Pulmonary artery endothelial cell (primary cell): Measurements from ENCODE around the gene FADS1. TPM values are rescaled to one million over a fixed set of nuclear protein-coding genes. Genes with fewer than 3 reads are reported as not detected.

Experiments used
- DNase-seq: peaks from one replicate; pipeline ENCODE4 v3.0.0-alpha.2; 2011; ENCODE audit warnings: low read depth, low spot score
- total RNA-seq: library from RNA; depleted of rRNA; stranded (reverse); fragments of >200 nt; gene quantifications from 2 replicates; pipeline ENCODE4 v1.2.3, GENCODE V29; 2014

The FADS1 gene
- total RNA-seq, 1 donor from 2014 or later: 58.9 TPM

- DNase-seq: no peak
These were observed 54.0 kb downstream of the FADS1 start for GRCh38 chr11:61762798-61763197.

GRCh38 chr11:61762223-61762615 lies 54.6 kb downstream of the FADS1 start:
- no peak for DNase-seq

DNA sequence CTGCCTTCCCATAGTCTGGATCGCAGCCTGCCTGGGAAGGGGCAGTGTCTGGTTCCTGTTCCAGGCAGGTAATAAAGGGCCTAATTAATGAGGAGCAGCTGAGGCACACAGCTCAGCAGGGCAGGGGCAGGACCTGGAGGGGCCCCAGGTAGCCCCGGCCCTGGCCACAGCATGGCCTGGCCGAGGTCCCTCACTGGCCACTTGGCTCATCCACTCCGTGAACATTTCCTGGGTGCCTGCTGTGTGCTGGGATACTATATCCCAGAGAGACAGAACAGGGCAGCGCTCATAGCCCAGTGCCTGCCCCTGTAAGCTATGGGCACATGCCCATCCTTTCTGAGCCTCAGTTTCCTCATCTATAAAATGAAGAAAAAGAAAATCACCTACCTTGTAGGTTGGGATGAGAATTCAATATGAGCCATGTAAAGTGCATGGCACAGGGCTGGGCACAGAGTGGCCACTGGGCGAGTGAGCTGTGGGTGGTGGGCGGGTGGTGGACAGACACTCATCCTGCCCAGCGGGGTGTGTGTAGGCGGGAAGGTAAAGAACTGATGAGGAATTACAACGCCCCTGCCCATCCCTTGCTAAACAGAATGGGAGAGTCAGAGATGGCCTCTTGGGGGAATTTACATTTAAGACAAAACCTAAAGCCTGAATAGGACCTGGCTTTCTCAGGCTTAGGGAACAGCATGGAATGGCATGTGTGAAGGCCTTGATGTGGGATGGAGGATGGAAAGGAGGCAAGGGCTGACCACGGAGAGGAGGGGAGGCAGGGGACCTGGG lies 55.2 kb downstream of the FADS1 start:
- DNase-seq: no peak

DNA sequence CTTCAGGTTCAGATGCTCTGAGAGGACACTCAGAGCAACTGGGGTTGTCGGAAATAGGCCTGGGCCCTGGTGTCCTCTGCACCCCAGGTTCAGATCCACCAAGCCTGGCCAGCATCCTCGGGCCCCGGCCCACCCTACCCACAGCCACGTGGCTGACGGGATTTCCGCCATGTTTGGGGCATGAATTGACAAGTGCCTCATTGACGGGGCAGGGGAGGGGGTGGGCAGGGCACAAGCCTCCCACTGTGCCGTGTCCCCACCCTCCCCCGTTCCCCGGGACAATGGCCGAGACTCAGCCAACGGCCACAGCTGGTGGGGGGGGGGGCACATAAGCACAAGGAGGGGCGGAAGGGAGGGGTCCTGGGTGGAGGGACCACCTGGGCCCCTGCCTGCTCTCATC lies 55.9 kb downstream of the FADS1 start:
- DNase-seq: no peak

- no peak for DNase-seq
These were observed 59.5 kb downstream of the FADS1 start for GRCh38 chr11:61757213-61757862.

GRCh38 chr11:61756452-61757212 lies 60.2 kb downstream of the FADS1 start:
- DNase-seq: no peak

DNA sequence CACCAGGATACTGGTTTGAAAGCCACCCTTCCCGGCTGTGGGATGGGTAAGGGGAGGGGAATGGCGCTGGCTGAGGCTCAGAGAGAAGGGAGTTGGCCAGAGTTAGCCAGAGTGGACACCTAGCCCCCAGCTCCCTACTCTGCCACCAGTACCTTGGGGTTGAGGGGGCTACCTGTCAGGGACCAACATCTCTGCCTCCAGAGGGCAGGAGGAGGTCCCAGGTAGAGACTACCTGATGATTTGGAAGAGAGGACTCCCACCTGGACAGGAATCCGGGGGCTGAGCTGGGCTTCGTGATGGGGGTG lies 60.7 kb downstream of the FADS1 start:
- no peak for DNase-seq

GRCh38 chr11:61754534-61755482 lies 62.0 kb downstream of the FADS1 start:
- DNase-seq: no peak

DNA sequence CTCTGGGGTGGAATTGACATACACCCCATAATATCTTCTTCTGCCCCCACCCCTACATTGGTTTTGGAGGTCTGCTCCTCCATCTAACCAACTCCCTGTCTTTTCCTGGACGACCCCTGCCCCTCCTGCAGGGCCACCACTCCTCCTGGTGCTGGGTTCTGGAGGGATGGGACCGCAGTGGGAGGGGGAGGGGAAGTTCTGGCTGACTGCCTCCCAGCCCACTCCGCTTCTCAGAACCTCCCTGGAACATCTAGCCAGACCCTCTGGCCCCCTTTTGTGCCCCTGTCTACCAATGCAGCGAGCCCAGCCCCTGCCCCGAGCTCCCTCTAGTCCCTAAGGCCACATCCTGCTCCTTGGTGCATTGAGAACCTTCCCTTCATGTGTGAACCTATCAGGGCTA lies 63.1 kb downstream of the FADS1 start:
- DNase-seq: no peak

DNA sequence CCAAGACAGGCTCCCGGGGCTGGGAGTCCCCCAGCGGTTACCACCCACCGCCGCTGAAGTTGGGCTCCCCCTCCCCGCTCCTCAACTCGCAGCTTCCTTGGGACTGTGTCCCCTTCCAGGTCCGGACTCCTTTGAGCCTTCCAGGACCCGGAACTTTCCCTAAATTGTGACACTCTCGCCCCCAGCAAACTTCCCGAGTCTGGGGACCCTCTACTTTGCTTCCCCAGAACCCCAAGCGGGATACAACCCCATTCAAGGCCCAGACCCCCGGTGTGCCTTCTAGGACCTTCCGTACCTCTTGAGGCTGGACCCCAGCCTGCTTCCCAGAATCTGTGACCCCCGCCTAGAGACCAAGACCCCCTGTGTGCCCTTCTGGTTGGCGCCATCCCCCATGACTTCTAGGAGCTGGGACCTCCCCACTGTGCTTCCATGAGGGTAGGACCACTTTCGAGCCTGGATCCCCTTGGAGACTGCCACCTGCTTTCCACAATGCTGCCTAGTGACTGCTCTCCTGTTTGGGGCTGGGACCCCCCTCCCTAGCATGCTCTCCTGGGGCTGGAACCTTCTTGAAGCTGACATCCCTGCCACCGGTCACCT lies 63.8 kb downstream of the FADS1 start:
- no peak for DNase-seq

DNA sequence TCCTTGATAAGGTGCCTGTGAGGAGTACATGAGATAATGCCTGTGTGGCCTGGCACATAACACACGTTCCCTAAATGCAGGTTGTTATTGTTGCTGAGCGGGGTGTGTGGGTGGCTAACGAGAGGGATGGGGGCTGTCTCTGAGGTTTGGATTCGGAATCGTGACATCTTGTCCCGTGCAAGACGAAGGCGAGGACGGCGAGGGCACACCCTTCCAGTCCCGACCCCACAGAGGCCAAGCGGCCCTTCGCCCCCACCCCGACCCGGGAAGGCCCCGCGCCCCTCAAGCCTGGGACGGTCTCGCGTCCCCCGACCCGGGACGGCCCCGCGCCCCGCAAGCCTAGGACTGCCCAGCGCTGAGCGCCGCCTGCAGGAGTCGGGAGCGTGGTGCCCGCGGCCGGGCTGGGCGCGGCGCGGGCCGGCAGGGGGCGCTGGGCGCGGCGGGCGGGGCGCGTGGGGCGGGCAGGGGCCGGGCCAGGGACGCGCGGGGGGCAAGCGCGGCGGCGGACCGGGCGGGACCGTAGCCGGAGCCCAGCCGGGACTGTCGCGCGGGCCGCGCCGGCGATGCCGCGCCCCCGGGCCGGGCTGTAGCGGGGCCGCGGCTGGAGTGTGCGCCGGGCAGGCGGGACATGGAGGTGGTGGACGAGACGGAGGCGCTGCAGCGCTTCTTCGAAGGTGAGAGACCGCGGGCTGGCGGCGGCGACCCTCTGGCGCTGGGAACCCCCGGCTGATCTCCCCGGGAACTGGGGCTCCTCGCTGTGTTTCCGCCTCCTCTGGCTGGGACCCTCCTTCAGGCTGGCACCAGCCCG lies 64.5 kb downstream of the FADS1 start, which contains the start of gene MYRF:
MYRF (plus strand) TSS at position 520 of the 808 bp plus-strand sequence; CDS start at position 629, 109 bp downstream.
- no peak for DNase-seq

GRCh38 chr11:61751384-61751783 lies 65.4 kb downstream of the FADS1 start:
- DNase-seq: no peak

- DNase-seq: no peak
These were observed 66.1 kb downstream of the FADS1 start for GRCh38 chr11:61750631-61751273.

Other genes with a start within 250 kb of the FADS1 start
- under 0.01 and 0.18 TPM in 2 replicates for gene SYT7, start 235.9 kb downstream of the FADS1 start, total RNA-seq
- 1.3 and 1.5 TPM in 2 replicates for gene DAGLA, start 136.6 kb downstream of the FADS1 start, total RNA-seq
- 0.28 and 0.33 TPM in 2 replicates for gene MYRF, start 64.4 kb downstream of the FADS1 start, total RNA-seq
- 54.3 and 112 TPM in 2 replicates for gene TMEM258, start 24.4 kb downstream of the FADS1 start, total RNA-seq
- gene FEN1, start 24.1 kb downstream of the FADS1 start, total RNA-seq: 46.8 and 66.1 TPM in 2 replicates
- gene FADS2, start 11.3 kb upstream of the FADS1 start, total RNA-seq: 160 and 247 TPM in 2 replicates
- gene FADS3, start 74.5 kb upstream of the FADS1 start, total RNA-seq: 180 and 194 TPM in 2 replicates
- gene RAB3IL1, start 100.6 kb upstream of the FADS1 start, total RNA-seq: 0.92 and 1.9 TPM in 2 replicates
- under 0.01 and 0.04 TPM in 2 replicates for gene BEST1, start 133.3 kb upstream of the FADS1 start, total RNA-seq
- gene FTH1, start 150.6 kb upstream of the FADS1 start, total RNA-seq: 491 and 772 TPM in 2 replicates